NCI-H2107 treated with DMSO at 0.1 percent for 48 hours (cell line): ENCODE measurements around the gene ZNF225.
A peak's percentile ranks its signal among the peaks of the same experiment; 100 is the strongest.
"Not testable (repeated sequence)": the region's sequence is repeated elsewhere in the genome, so short reads cannot be mapped to it uniquely, and the experiment has no call there.

Source experiments
- DNase-seq: peaks from one replicate; lab custom pipeline; 2025; ENCODE audit not compliant: unreplicated experiment; lab: John Stamatoyannopoulos, UW

Gene ZNF225

GRCh38 chr19:44156475-44156874 lies 43.3 kb downstream of the ZNF225 start:
- no peak for DNase-seq

GRCh38 chr19:44163789-44164188 lies 50.6 kb downstream of the ZNF225 start:
- DNase-seq = no peak

- no peak for DNase-seq
Observed at GRCh38 chr19:44164327-44164672, 51.1 kb downstream of the ZNF225 start.

GRCh38 chr19:44164673-44165512 lies 51.7 kb downstream of the ZNF225 start, which contains the start of gene ZNF226:
TSS of gene ZNF226 (plus strand) at chr19:44165100. CDS start at chr19:44170081, 4,981 bp downstream.
- peak; percentile 98 for DNase-seq

- not testable (repeated sequence) for DNase-seq
Observed at GRCh38 chr19:44170660-44171059, 57.5 kb downstream of the ZNF225 start.

GRCh38 chr19:44176590-44176989 lies 63.4 kb downstream of the ZNF225 start:
- DNase-seq = no peak

GRCh38 chr19:44180968-44181367 lies 67.8 kb downstream of the ZNF225 start:
- DNase-seq = no peak

- no peak for DNase-seq
Observed at GRCh38 chr19:44182145-44182544, 68.9 kb downstream of the ZNF225 start.
